GM18858 (cell line): ENCODE measurements around the gene PRSS38.

Experiments used
- ATAC-seq: cut with Tn5 transposase; IDR thresholded peaks from one replicate; pipeline ENCODE4 v1.9.1; 2021; ENCODE audit not compliant: unreplicated experiment

Gene PRSS38

GRCh38 chr1:227883641-227884301 is 68.3 kb downstream of the PRSS38 start:
- ATAC-seq: no peak

- ATAC-seq: no peak
These were observed 69.1 kb downstream of the PRSS38 start for GRCh38 chr1:227884370-227885134.

GRCh38 chr1:227885135-227885647 is 69.7 kb downstream of the PRSS38 start:
- no peak for ATAC-seq

GRCh38 chr1:227885648-227886502 is 70.4 kb downstream of the PRSS38 start:
- ATAC-seq: no peak

GRCh38 chr1:227886503-227886961 is 71.1 kb downstream of the PRSS38 start:
- ATAC-seq: no peak

GRCh38 chr1:227886993-227887696 is 71.7 kb downstream of the PRSS38 start:
- no peak for ATAC-seq

GRCh38 chr1:227887697-227888403 is 72.4 kb downstream of the PRSS38 start:
- ATAC-seq: no peak

- ATAC-seq: no peak
These were observed 73.0 kb downstream of the PRSS38 start for GRCh38 chr1:227888404-227889046.

- no peak for ATAC-seq
These were observed 73.8 kb downstream of the PRSS38 start for GRCh38 chr1:227889047-227889862.

- ATAC-seq: no peak
These were observed 74.5 kb downstream of the PRSS38 start for GRCh38 chr1:227889863-227890405.

GRCh38 chr1:227890451-227891222 is 75.2 kb downstream of the PRSS38 start:
- no peak for ATAC-seq

- ATAC-seq: no peak
These were observed 75.9 kb downstream of the PRSS38 start for GRCh38 chr1:227891223-227891954.

- ATAC-seq: no peak
These were observed 76.5 kb downstream of the PRSS38 start for GRCh38 chr1:227891955-227892488.

- ATAC-seq: no peak
These were observed 77.2 kb downstream of the PRSS38 start for GRCh38 chr1:227892489-227893299.

- ATAC-seq: no peak
These were observed 77.9 kb downstream of the PRSS38 start for GRCh38 chr1:227893300-227893948.
